ENCODE results near the gene TEX11.

DNA sequence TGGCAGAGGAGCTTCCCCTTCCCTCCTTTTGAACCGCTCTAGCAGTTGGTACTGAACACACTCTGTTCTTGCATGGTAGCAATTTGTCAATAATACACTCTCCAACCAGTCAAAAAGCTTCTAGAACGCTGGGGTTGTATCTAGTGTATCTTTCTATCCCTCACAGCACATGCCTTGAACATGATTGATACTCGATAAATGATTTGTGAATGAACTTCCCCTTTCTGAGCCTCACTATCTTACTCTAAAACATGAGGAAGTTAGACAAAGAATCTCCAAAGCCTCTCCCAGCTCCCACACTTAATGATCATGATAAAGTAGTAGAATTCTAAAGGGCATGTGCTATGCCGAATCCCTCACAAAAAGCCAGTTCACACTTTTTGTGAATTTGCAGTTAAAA lies 399.4 kb downstream of the TEX11 start:
- TF ChIP-seq, protein P1, sequence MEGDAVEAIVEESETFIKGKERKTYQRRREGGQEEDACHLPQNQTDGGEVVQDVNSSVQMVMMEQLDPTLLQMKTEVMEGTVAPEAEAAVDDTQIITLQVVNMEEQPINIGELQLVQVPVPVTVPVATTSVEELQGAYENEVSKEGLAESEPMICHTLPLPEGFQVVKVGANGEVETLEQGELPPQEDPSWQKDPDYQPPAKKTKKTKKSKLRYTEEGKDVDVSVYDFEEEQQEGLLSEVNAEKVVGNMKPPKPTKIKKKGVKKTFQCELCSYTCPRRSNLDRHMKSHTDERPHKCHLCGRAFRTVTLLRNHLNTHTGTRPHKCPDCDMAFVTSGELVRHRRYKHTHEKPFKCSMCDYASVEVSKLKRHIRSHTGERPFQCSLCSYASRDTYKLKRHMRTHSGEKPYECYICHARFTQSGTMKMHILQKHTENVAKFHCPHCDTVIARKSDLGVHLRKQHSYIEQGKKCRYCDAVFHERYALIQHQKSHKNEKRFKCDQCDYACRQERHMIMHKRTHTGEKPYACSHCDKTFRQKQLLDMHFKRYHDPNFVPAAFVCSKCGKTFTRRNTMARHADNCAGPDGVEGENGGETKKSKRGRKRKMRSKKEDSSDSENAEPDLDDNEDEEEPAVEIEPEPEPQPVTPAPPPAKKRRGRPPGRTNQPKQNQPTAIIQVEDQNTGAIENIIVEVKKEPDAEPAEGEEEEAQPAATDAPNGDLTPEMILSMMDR (conservative IDR thresholded peaks at IDR 0.05 in 1 of 2, IDR thresholded peaks at IDR 0.05 in 1 of 2; ENCODE audit: low read depth in 1 of 2, low read length in 2 of 2) = no peak
- no peak for TF ChIP-seq EZH2 (IDR thresholded peaks at IDR 0.05; ENCODE audit: low read length, missing control alignments)
